GM12872 (cell line): Measurements from ENCODE around the gene NSMCE1.

Source experiments
- CTCF ChIP-seq: IDR thresholded peaks from 3 replicates; pipeline ENCODE4 v1.5.1; 2011; ENCODE audit warnings: low read depth, mild to moderate bottlenecking, low read length, moderate library complexity; ENCODE audit not compliant: insufficient read depth

Gene NSMCE1

DNA sequence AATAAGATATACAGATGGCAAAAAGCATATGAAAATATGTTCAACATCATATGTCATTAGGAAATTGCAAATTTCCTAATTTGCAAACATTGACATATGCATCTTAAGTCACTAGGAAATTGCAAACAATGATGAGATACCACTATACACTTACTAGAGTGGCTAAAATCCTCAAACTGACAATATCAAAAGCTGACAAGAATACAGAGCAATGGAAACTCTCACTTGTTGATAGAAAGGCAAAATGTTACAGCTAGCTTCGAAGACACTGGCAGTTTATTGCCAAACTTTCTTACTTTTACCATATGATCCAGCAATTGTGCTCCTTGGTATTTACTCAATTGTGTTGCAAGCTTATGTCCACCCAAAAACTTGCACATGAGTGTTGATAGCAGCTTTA, 40.2 kb upstream of the NSMCE1 start:
- TF ChIP-seq CTCF, result no peak

DNA sequence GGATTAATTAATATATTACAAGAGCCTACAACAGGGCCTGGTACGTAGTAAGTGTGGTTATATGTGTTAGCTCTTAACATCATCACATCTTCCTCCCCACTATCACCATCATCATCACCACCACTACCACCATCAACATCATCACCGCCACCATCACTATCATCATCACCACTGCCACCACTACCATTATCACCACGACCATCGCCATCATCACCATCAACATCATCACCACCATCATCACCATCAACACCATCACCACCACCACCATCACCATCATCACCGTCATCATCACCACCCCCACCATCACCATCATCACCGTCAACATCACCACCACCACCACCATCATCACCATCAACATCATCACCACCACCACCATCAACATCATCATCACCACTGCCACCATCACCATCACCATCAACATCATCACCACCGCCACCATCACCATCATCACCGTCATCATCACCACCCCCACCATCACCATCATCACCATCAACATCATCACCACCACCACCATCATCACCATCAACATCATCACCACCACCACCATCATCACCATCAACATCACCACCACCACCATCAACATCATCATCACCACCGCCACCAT, 37.4 kb upstream of the NSMCE1 start:
- no peak for TF ChIP-seq CTCF

- TF ChIP-seq CTCF, result no peak
Observed at GRCh38 chr16:27304881-27305745, 36.5 kb upstream of the NSMCE1 start.

GRCh38 chr16:27304102-27304501, 35.5 kb upstream of the NSMCE1 start:
- no peak for TF ChIP-seq CTCF

DNA sequence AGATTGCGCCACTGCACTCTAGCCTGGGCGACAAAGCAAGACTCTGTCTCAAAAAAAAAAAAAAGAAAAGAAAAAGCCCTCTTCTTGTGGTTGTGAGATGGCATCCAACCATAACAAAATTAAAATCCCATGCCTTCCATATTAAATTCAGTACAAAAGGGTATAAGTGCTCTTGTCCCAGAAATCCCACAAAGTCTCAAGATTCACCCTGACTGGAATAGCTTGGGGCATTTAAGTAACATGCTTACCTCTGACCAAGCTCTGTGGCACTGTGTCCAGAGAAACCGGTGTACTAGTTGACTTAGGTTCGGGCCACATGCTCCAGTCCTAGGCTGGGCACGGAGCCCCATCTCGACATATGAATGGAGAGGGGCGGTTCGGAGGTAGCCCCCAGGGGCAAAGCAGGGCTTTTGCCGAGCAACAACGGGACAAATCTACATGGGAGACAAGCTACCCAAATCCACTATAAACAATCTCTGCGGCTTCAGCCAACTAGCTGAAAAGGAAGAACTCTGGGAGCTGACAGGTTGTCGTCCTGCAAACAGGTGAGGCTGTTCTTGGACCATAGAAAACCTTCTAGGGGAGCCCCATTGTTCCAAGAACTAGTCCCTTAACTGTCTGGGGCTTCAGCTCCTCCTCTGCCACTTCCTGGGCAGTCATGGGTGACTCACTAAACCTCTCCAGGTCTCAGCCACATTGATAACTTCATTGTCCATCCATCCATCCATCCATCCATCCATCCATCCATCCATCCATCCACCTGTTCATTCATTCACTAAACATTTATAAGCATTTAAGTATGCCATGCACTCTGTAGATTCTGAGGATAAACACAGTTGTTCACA, 34.9 kb upstream of the NSMCE1 start:
- no peak for TF ChIP-seq CTCF

DNA sequence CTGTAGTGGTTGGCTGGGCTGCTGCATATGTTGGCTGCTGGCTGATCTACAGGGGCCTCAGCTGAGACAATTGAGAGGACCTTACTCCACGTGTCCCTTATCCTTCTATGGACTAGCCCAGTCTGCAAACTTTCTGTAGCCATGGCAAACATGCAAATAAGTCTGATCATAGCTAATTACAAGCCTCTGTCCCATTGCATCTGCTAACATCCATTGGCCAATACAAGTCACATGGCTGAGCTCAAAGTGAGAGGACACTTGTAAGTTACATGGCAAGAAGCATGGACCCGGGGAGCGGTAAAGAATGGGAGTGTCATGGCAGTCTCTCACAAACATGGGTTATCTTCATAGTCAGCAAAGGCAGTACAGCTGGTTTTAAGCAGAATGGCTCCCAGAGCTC, 33.6 kb upstream of the NSMCE1 start:
- TF ChIP-seq CTCF, result no peak

DNA sequence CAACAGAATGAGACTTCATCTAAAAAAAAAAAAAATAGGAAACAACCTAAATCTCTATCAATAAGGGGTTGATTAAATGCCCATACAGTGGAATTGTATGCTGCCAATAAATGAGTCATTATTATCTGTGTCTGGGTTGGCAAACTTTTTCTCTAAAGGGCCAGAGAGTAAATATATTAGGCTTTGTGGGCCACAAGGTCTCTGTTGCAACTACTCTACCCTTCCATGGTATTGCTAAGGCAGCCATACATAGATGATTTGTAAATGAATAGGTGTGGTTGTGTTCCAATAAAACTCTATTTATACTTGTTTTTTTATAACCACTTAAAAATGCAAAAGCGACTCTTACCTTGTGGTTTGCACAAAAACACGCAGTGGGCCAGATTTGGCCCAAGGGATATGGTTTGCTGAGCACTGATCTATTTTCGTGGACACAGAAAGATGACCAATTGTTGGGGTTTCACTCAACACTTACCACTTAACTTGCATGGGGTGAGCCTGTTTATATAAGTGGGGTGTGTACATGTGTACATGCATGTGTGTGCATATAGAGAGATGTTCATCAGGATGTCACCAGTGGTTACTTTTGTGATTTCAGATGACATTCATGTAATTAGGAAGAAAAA, 32.8 kb upstream of the NSMCE1 start:
- TF ChIP-seq CTCF, result no peak
